ENCODE data around the gene PMPCA. TPM values are rescaled to one million over a fixed set of nuclear protein-coding genes. Genes with fewer than 3 reads are reported as not detected.

The PMPCA gene
- total RNA-seq, result 29.1 TPM

GRCh38 chr9:136410500-136411287, at the start of gene PMPCA, which contains the start of gene ENTR1:
Gene PMPCA, plus strand, starts transcription at chr9:136410658. Its CDS starts 11 bp downstream, at chr9:136410669.
Gene ENTR1, minus strand, starts transcription at chr9:136410614. Its CDS starts 217 bp downstream, at chr9:136410397.

GRCh38 chr9:136363106-136363948, 47.1 kb upstream of the PMPCA start, which contains the start of gene DNLZ:
Gene DNLZ, minus strand, starts transcription at chr9:136363744. Its CDS starts 30 bp downstream, at chr9:136363714.

GRCh38 chr9:136373300-136374182, 36.9 kb upstream of the PMPCA start, which contains the start of gene CARD9:
Gene CARD9, minus strand, starts transcription at chr9:136373669. Its CDS starts 1,591 bp downstream, at chr9:136372078.

GRCh38 chr9:136400038-136400834, 10.2 kb upstream of the PMPCA start, which contains the start of gene SNAPC4:
Gene SNAPC4, minus strand, starts transcription at chr9:136400170. Its CDS starts 1,742 bp downstream, at chr9:136398428.

GRCh38 chr9:136439481-136440408, 29.3 kb downstream of the PMPCA start, which contains the start of gene INPP5E:
Gene INPP5E, minus strand, starts transcription at chr9:136439845. Its CDS starts 426 bp downstream, at chr9:136439419.

Other genes starting within 250 kb of the PMPCA start
- not detected for gene LHX3, start 205.5 kb upstream of the PMPCA start, total RNA-seq
- gene QSOX2, start 164.8 kb upstream of the PMPCA start, total RNA-seq, result 13.8 TPM
- gene CCDC187, start 106.6 kb upstream of the PMPCA start, total RNA-seq, result not detected
- gene GPSM1, start 83.1 kb upstream of the PMPCA start, total RNA-seq, result 123 TPM
- 12.5 TPM for gene DNLZ, start 46.9 kb upstream of the PMPCA start, total RNA-seq
- 0.63 TPM for gene CARD9, start 37.0 kb upstream of the PMPCA start, total RNA-seq
- gene SNAPC4, start 10.5 kb upstream of the PMPCA start, total RNA-seq, result 12.2 TPM
- gene ENTR1, start within 50 bp of the PMPCA start, total RNA-seq, result 36.3 TPM
- 19.7 TPM for gene INPP5E, start 29.2 kb downstream of the PMPCA start, total RNA-seq
- gene SEC16A, start 72.4 kb downstream of the PMPCA start, total RNA-seq, result 29.7 TPM
- gene NOTCH1, start 135.4 kb downstream of the PMPCA start, total RNA-seq, result 57.6 TPM

All from parietal lobe (tissue), 1 donor.